Measurements from ENCODE around the gene NCKIPSD. TPM values are rescaled to one million over a fixed set of nuclear protein-coding genes. Genes with fewer than 3 reads are reported as not detected.

Gene NCKIPSD
- total RNA-seq, 1 donor from 2014 or later, result 19.9 TPM

DNA sequence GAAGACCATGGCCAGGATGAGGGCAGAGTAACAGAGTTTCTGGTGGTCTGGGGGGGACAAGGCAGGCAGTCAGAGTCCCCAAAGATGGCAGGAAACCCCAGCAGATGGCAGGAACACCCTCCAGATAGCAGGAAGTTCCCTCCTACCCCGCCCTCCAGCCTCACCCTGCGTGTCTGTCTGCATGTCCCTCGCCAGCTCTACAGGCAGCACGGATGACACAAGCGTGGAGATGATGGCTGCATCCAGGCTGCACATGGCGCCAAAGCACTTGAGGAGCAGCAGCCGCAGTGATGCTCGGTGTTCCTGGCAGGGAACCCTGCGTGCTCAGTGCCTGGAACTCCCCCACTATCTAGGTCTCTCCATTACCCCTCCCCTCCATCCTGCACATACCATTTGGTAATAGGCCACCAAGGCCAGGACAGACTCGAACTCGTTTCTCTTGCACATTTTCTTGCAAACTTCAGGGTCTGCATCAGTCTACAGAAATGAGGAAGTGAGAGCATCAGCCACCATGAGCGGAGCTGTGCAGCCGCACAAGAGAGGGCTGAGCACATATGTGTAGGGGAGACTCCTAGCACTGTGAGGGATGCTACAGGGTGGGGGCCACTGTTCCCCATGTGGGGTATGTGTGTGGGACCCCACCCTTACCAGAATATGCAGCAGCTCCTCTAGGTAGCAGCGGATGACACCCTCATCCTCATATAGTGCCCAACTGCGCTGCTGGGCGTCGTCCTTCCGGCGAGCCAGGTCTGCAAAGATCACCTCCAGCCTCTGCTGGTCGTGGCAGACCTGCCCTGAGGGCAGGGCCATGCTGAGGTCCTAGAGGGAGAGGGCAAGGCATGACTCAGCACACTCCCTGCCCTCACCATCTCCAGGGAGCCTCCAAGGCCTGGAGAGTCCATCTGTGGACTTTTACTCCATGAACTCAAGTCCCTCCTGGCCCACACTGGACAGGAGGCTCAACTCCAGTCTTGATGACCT is 6.0 kb downstream of the NCKIPSD start:
- DNase-seq (ENCODE audit: low spot score), result no peak

DNA sequence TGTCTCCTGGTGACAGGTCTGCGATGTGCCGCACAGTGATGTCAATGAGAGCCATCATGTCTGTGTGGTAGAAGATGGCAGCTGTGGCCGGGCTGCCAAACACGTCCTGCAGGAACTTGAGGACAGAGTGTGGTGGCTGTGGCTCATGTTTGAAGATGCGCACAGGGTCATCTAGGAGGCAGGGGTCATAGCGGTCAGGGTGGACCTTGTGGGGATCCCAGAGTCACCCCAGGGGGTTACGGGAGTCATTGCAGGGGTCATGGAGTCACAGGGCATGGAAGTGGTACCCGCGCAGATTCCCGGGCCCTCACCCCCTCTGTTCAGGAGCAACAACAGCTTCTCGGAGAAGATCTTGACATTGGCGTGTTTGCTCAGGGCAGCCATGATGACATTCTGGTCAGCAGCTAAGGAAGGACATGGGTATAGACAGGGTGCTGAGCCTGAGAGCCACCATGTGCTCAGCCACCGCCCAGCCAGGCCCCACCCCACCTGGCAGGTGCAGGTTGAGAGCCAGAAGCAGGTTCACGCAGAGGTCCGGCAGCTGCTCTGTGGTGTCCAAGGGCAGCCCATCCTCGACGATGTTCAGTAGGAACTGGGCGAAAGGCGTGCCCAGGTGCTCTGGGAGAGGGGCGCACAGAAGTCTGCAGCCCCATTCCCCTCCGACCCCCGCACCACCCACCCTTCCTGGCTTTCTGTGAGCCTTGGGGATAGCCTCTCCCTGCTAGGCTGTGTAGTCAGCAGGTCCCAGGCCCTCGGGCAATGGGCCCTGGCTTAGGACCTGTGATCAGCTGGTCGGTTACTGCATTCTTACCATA is 6.9 kb downstream of the NCKIPSD start:
- DNase-seq (ENCODE audit: low spot score), result no peak

DNA sequence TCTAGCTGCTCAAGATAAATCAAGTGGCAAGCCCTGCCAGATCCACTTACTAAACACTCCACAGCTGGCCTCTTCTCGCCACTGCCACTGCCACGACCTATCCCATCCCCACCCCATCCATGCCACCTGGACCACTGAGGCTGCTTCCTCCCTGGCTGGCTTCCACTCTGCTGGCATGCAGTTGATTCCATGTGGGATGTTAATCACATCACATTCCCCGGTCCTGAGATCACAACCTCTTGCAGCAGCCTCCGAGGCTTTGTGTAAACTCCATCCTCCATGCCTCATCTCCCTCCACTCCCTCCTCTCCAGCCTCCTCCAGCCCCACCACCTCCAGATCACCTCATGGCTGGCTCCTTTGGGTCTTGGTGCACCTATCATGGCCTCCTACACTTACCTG is 7.7 kb downstream of the NCKIPSD start:
- DNase-seq (ENCODE audit: low spot score), result no peak

DNA sequence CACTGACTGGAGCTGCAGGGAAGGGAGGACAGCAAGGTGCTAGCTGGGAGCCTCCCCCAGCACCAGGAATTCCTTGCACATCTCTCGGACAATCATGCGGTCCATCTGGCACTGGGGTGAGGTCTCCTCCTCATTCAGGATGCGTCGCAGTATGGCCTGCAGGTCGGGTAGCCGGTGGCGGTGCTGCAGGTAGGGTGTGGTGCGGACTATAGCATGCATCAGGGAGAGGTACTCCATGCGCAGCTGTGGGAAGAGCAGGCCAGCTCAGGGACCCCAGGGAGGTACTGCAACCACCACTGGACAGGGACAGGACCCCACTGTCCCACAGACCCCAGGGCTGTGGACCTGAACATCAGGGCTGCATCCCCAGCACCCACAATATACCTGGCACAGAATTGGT is 11.2 kb downstream of the NCKIPSD start:
- DNase-seq (ENCODE audit: low spot score), result no peak

DNA sequence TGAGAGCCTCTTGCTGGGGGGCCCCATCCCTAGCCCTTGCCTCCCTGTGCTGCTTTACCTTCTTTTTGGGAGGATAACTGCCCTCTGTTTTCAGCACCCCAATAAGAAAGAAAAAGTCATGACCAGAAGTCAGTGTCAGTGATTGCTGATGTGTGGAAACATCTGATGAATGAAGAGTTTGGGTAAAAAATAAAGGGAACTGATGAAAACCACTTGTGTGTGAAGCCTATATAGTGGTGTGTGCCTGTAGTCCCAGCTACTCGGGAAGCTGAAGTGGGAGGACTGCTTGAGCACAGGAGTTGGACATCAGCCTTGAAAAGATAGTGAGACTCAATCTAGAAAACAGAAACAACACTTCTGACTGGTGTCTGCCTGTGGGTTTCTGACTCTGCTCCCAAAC is 13.2 kb downstream of the NCKIPSD start:
- no peak for DNase-seq (ENCODE audit: low spot score)

DNA sequence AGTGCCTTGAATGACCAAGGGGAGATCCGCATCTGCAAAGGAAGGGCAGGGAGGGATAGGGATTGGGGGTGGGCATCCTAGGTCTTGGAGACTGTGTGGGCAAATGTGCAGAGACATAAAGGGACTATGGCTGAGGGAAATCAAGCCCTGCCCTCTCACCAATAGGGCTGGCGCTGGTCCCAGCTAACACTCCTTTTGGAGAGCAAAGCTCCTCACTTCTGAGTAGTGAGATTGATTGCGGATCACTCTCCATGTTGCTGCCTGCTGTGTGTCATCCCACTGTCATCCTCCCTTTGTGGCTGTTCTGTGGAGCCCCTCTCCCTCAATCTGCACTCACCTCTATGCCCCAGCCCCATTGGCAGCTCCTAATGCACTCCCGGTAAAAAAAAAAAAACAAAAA is 20.8 kb downstream of the NCKIPSD start:
- no peak for DNase-seq (ENCODE audit: low spot score)

DNA sequence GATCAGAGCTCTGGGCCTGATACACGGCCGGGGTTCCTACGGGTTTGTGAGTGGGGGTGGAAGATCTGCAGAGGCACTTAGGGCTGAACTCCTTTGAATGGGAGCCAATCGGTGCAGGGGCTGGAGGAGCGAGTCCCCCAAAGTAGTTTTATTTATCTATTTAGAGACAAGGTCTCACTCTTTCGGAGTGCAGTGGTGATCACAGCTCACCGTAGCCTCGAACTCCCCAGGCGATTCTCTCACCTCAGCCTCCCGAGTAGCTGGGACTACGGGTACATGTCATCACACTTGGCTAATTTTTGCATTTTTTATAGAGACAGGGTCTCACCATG is 21.4 kb downstream of the NCKIPSD start:
- no peak for DNase-seq (ENCODE audit: low spot score)

DNA sequence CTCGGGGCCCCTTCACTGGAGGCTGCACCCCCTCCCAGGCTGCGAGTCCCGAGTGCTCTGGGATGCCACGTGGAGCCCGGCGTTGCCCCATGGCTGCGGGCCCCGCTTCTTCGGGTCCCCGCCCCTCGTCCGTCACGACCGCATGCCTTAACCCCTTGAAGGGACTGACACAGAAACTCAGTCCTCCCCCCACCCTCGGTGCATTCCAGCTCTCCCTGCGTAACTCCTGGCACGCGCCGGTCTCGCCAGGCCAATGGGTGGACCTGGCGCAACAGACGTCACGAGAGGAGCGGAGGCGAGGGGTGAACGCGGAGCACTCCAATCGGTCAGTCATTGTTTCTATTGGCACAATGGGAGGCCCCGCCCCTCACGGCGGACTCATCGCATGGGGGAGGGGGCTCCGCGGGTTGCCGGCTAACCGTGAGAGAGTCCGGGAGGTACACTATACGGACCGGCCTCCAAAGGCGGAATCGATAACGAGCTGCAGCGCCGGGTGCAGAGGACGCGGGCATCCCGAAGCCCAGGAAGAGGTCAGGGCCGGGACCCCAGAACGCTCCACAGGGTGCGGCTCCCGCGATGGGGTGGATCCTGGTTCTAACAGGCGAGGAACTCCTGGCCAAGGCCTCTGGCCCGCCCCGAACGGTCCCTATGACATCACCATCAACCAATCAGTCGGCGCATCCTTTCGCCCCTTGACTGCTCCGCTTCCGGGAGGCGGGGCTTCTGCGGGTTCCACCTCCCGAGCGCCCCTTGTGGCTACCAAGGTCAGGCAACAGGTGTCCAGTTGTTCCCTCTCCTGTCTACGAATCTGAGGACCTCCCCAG is 22.0 kb downstream of the NCKIPSD start:
- peak; percentile 95 for DNase-seq (ENCODE audit: low spot score)

DNA sequence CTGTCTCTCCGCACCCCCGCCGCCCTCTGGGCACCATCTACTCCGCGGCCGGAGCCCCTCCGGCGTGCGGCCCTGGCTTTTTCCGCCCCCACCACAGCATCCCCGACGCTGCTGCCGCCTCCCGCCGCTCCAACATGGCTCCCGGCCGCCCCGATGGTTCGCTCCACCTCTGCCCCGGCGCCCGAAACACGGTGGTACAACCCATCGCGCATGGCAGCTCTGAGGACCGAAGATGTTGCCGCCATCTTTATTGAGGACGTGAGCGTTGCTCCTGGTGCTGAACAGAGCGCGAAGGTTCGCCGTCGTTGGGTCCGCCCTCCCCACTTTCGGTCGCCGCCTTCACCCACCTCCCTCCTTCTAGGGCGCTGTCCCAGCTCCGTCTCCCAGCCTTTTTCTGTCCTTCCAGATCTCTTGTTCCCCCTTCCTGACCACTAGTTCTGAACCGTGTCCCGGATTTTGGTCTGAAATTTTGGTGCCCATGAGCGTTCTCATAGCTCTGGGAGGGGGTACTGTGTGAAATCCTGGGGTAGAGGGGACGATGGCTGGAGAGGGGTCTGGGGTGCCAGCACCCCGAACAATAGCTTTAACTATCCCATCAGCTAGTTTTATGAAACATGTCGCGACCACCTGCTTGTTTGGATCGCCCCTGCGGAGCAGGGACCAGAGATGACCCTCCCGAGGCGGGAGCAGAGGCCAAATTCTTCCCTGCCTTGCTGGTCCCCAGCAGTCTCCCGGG is 22.8 kb downstream of the NCKIPSD start, which contains the start of gene CELSR3:
CELSR3 (minus strand) TSS at position 134 of the 736 bp plus-strand sequence. CDS start 252 bp downstream, outside the sequence.
- DNase-seq (ENCODE audit: low spot score), result no peak

DNA sequence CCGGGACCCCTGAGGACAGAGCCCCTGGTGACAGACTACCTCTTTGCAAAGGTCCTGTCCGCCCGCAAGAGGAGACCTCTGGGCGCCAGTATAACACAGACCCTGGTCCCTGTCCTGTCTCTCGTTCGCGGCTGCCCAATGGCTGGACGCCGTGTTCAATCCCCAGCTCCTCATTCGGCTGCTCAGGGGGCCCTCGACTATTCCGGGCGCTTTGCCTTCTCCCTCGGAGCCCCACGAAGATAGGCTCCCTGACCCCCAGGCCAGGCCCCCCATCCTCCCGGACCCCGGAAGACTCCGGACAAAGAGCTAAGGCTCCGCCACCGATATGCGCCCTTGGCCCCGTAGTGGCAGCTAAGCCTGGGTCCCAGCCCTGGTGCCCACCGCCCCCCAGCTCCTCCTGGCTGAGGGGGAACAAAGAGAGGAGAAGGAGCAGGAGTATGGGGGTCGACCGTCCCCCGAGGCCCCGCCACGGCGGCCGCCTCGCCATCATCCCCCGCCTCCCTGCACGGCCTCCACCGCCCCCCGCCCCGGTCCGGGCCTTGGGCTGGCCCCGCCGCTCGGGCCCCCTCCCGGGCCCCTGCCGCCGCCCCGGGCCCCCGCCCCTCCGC is 23.5 kb downstream of the NCKIPSD start:
- no peak for DNase-seq (ENCODE audit: low spot score)

DNA sequence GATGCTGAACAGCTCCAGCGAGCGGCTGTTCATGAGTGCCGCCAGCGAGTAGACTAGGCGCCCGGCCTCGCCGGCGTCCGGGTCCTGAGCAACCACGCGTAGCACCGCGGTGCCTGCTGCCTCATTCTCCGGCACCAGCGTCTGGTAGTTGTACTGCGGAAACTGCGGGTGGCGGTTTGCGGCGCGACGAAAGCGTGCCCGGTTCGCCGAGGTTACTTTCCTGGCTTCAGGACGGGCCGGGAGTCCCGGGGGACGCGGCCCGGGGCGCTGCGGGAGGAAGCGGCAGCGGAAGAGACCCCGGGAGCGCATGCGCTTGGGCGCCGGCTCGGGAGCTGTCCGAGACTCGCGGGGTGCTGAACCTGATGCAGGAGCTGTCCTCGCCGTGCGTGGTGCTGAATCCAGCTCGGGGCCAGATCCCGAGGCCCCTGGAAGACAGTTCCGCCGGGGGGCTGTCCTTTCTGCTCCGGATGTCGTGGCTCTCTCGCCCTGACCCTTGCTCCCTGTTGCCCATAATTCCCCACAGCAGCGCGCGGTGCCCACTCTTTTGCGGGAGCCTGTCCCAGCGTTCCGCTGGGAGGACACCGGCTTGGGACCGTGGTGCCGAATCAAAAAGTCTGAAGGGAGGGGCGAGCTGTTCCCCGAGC is 24.1 kb downstream of the NCKIPSD start:
- no peak for DNase-seq (ENCODE audit: low spot score)

DNA sequence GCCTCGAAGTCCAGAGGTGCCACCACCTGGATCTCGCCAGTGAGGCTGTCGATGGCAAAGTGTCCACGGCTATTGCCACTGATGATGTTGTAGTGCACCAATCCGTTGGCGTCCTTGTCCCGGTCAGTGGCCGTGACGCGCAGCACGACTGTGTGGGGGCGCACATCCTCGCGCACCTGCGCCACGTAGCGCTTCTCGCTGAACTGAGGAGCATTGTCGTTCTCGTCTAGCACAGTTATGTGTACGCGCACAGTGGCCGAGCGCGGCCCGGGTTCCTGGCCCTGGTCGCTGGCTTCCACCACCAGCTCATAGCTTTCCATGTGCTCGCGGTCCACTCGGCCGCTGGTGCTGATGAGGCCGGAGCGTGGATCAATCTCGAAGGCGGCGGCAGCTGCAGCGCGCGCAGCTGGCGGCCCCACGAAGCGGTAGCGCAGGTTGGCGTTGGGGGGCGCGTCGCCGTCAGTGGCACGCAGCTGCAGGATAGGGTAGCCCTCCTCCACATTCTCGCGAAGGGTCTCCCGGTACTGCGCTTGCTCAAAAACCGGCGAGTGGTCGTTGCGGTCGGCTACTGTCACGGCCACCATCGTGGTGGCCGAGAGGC is 24.8 kb downstream of the NCKIPSD start:
- DNase-seq (ENCODE audit: low spot score), result no peak

DNA sequence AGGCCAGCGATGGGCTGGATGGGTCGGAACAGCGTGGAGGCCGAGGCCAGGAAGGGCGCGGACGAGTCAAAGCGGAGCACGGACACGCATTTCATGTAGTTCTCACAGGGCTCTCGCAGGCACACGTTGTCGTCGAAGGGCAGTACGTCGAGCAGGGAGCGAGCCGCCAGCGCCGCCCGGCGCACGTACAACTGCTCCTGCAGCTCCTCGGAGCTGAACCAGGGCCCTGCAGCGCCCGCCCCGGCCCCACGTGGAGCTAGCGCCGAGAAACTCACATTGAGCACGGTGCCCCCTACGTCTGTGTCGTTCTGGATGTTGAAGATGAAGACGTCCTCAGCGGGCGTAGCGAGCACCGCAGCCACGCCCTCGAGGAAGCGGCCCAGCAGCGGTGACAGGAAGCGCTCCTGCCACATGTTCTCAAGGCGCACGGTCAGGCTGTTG is 28.9 kb downstream of the NCKIPSD start:
- no peak for DNase-seq (ENCODE audit: low spot score)

DNA sequence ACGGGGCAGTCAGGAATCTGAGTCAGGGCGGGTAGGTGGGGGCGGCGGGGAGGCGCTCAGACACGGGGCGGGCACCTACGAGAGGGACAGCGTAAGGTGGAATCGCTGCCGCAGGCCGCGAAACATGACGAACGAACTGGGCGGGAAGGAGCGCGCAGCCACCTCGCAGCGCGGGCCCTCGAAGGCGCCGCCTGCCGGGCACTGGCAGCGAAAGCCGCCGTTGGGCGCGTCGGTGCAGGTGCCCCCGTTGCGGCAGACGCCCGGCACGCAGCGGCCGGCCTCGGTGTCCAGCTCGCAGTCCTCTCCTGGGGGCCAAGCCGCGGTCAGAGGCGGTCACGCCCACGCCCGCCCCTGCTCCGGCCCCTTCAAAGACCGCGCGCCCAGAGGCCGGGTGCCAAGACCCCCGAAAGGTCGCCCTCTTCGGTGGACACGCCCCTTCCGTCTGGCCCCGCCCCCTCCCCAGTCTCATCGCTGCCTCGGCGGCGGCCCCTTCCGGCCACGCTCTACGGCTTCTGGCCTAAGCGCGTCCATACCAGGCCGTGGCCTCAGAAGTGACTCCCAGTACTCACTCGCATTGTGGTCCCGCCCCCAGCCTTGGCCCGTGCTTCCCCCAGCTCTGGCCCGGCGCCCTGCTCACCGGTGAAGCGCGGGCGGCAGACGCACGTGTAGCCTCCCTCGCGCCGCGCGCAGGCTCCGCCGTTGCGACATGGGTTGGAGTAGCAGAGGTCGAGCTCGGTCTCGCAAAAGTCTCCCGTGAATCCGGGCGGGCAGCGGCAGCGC is 29.5 kb downstream of the NCKIPSD start:
- DNase-seq (ENCODE audit: low spot score), result peak; percentile 94

DNA sequence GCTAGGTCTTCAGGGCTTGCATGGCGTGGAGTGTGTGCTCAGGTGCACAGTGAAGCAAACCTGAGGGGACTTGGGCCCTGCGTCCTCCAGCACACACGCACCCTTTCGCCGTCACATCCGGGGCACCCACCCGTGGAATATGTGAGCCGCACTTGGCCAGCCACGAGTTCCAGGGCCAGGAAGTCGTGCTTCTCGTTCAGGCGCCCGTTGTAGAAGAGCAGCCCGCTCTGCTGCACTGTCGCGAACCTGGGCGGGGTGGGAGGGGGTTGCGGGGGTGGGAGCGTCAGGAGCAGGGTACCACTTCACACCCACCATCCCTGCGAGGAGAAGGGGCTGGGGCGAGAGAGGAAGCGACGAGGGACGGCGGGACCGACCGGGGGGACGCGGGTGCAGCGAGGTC is 30.1 kb downstream of the NCKIPSD start:
- no peak for DNase-seq (ENCODE audit: low spot score)

DNA sequence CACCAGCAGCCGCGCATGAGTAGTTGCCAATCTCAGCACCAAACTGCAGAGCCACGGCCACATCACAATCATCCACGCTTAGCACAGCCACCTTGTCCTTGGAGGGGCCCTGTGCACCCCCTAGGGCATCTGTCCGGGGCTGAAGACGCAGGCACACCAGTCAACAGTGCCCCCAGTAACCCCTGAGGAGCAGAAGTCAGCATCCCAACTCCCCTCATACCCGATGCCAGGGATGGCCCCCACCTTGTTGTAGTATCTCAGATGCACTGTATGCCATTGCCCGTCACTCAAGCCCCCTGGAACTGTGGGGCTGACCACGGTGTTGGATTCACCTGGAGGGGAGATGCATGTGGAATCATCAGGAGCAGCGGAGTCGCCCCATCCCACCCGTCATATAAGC is 30.7 kb downstream of the NCKIPSD start:
- DNase-seq (ENCODE audit: low spot score), result no peak

DNA sequence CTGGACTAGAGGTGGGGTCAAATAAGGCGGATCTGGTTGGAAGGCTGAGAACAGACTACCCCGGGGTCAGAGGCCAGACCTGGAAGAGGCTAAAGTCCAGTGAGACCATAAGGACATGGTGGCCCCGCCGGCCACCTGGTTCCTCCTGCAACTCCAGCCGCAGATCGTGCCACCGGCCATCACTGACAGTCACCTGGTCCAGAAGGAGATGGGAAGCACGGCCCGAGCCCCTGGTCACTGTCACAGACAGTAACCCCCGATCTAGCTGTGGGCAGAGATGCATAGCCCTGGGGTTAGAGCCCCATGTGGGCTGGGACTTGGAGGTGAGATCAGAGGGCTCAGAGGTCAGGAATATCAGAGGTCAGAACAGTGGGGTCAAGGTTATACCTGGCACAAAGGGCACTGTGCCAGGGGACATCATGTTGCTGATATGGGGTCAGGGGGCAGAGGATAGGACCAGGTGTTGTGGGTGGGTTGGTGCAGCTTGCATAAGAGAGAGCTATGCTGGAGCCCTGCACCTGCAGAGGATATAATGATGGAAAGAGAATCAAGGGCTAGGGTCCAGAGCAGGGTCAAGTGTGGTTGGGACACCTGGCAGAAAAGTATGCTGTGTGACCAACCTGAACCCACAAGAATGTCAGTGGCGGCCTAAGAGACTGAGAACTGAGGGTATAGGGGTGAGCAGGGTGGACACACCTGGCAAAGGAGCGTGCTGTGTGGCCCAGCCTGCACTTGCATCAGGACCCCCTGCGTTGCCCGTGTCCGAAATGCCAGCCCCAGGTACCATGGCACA is 32.6 kb downstream of the NCKIPSD start:
- DNase-seq (ENCODE audit: low spot score), result no peak

DNA sequence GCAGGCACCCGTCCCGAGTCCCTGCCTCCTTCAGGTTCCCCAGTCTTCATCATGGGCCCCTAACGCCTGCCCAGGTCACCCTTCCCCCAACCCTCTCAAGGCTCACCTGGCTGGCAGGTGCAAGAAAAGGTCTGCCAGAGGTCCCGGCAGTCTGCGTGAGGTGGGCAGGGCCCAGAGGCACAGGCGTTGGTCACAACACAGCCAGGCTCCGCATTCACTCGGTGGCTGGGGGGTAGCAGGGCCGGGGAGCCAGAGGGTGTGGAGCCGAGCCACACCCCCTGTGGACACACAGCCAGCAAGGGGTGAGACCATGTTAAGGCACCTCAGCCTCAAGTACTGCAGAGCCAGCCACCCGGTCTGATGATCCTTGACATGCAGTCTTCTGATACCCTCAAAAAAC is 33.9 kb downstream of the NCKIPSD start:
- DNase-seq (ENCODE audit: low spot score), result no peak
